Measurements from ENCODE around the gene FADS2.

The FADS2 gene

GRCh38 chr11:61914471-61915171 is 86.5 kb downstream of the FADS2 start:
- no peak for DNase-seq (ENCODE audit: low read depth)
- no peak for TF ChIP-seq CTCF (IDR thresholded peaks at IDR 0.05; ENCODE audit: low read depth, low read length, missing control alignments)

GRCh38 chr11:61916737-61917333 is 88.7 kb downstream of the FADS2 start:
- H3K4me3 ChIP-seq (ENCODE audit: low read depth, low read length): no peak overlapping the region; the same call in 1 of the 2 replicates
- no peak for DNase-seq (ENCODE audit: low read depth)
- no peak for TF ChIP-seq CTCF (IDR thresholded peaks at IDR 0.05; ENCODE audit: low read depth, low read length, missing control alignments)

More at GRCh38 chr11:61914471-61915171, 86.5 kb downstream of the FADS2 start:
- no peak overlapping the region for H3K4me3 ChIP-seq (ENCODE audit: low read depth, low read length)
